Fibroblast of lung (primary cell): Measurements from ENCODE around the gene RPL39L. TPM values are rescaled to one million over a fixed set of nuclear protein-coding genes. Genes with fewer than 3 reads are reported as not detected.

ENCODE experiments used
- DNase-seq, 2 donors: peaks; one replicate each; pipeline versions ENCODE4 v3.0.0 to v3.0.0-alpha.2; 2010; ENCODE audit warnings: low read depth in 2 of 2
- H2AFZ ChIP-seq: 2 replicates; pipeline ENCODE4 v1.5.1; 2012; ENCODE audit warnings: low read length, control low read depth, inconsistent platforms
- H3K27ac ChIP-seq: 2 replicates; pipeline ENCODE4 v1.5.1; 2011; ENCODE audit warnings: low read length, control low read depth; ENCODE audit not compliant: insufficient read depth
- H3K27me3 ChIP-seq: 2 replicates; pipeline ENCODE4 v1.5.1; 2011; ENCODE audit warnings: mild to moderate bottlenecking, low read length; ENCODE audit not compliant: control insufficient read depth, insufficient read depth
- H3K36me3 ChIP-seq: 2 replicates; pipeline ENCODE4 v1.5.1; 2011; ENCODE audit warnings: low read length; ENCODE audit not compliant: control insufficient read depth, insufficient read depth
- H3K4me1 ChIP-seq: 2 replicates; pipeline ENCODE4 v1.5.1; 2011; ENCODE audit warnings: low read length; ENCODE audit not compliant: control insufficient read depth, insufficient read depth; ENCODE audit errors: extremely low read depth
- H3K4me2 ChIP-seq: 2 replicates; pipeline ENCODE4 v1.5.1; 2011; ENCODE audit warnings: low read length, control low read depth; ENCODE audit not compliant: insufficient read depth; ENCODE audit errors: extremely low read depth
- H3K4me3 ChIP-seq, 4 experiments: fragments of 200-600 bp in 1 of 4; sonication (generic) in 1 of 4; replicated peaks in 1 of 4; 2 replicates each; pipeline ENCODE4 v1.5.1; 2011 to 2016; ENCODE audit warnings: low read length in 4 of 4, low read depth in 3 of 4, mild to moderate bottlenecking in 3 of 4, control low read depth in 2 of 4, inconsistent platforms in 1 of 4, mixed read lengths in 1 of 4; ENCODE audit not compliant: insufficient read depth in 1 of 4; ENCODE audit errors: control extremely low read depth in 1 of 4
- H3K79me2 ChIP-seq: 2 replicates; pipeline ENCODE4 v1.5.1; 2012; ENCODE audit warnings: mild to moderate bottlenecking, low read length, inconsistent platforms; ENCODE audit not compliant: control insufficient read depth, insufficient read depth
- H3K9ac ChIP-seq: 2 replicates; pipeline ENCODE4 v1.5.1; 2011; ENCODE audit warnings: mild to moderate bottlenecking, low read length, control low read depth; ENCODE audit not compliant: insufficient read depth
- H3K9me3 ChIP-seq: 2 replicates; pipeline ENCODE4 v1.5.1; 2012; ENCODE audit warnings: low read depth, low read length; ENCODE audit not compliant: control insufficient read depth, insufficient read depth
- H4K20me1 ChIP-seq: 2 replicates; pipeline ENCODE4 v1.5.1; 2011; ENCODE audit warnings: low read length; ENCODE audit not compliant: control insufficient read depth, insufficient read depth; ENCODE audit errors: extremely low read depth
- CTCF ChIP-seq, 2 donors: IDR thresholded peaks in 1 of 2; conservative IDR thresholded peaks in 1 of 2; 1 replicate in 1 of 2; 2 replicates in 1 of 2; pipeline ENCODE4 v1.5.1; 2011 to 2012; ENCODE audit warnings: low read length in 2 of 2, control low read depth in 1 of 2, inconsistent platforms in 1 of 2, low read depth in 1 of 2, mild to moderate bottlenecking in 1 of 2
- EZH2 ChIP-seq: IDR thresholded peaks from 2 replicates; pipeline ENCODE4 v1.5.1; 2012; ENCODE audit warnings: low read length, control low read depth, mild to moderate bottlenecking; ENCODE audit errors: missing control alignments
- polyA plus RNA-seq, 2 donors: library from polyadenylated mRNA; depleted of rRNA in 1 of 2; stranded (reverse) in 1 of 2; unstranded in 1 of 2; fragments of >200 nt; gene quantifications; 2 replicates each; pipeline ENCODE4 v1.2.1, GENCODE V29; 2011 to 2012; ENCODE audit warnings: missing spikeins in 1 of 2
- total RNA-seq: library from RNA; depleted of rRNA; stranded (reverse); fragments of >200 nt; gene quantifications from 2 replicates; pipeline ENCODE4 v1.2.1, GENCODE V29; 2014

The RPL39L gene
- total and polyA plus RNA-seq, 2 donors (not counting 1 experiment from before 2014, with no cell fraction given), result 8.4 to 26.6 TPM

GRCh38 chr3:187145149-187145895, 6.0 kb upstream of the RPL39L start:
- no peaks in the 10 kb centered on the region for H3K4me1 ChIP-seq
- TF ChIP-seq EZH2 (no peak), CTCF (conservative IDR thresholded peaks at IDR 0.05 in 1 of 2, IDR thresholded peaks at IDR 0.05 in 1 of 2; ENCODE audit: low read depth in 1 of 2, low read length in 2 of 2) (no peak)
- no peaks in the 10 kb centered on the region for H3K79me2 ChIP-seq
- no peaks in the 10 kb centered on the region for H4K20me1 ChIP-seq
- H3K4me3 ChIP-seq, result no peak overlapping the region
- H3K9ac ChIP-seq, result no peak overlapping the region
- no peak overlapping the region for H3K27ac ChIP-seq
- H3K9me3 ChIP-seq, result no peaks in the 10 kb centered on the region
- H3K4me2 ChIP-seq, result no peak overlapping the region
- no peak overlapping the region for H2AFZ ChIP-seq
- no peaks in the 10 kb centered on the region for H3K36me3 ChIP-seq
- DNase-seq, result no peak
- H3K27me3 ChIP-seq, result no peaks in the 10 kb centered on the region

DNA sequence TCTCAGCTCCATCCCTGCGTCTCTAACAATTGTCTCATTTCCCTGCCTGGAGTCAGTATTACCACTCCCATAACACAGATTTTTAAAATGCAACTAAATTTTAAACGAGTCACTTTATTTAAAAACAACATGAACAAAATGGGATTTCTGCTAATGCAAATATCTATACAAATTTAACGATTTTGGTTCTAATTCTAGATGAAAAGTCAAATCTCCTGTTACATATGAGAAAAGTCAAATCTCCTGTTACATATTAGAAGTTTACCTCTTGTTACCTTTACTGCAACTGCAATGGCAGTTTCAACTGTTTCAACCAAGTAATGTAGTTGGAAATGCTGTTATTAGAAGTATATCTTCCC, 578 bp upstream of the RPL39L start:
- TF ChIP-seq CTCF (conservative IDR thresholded peaks at IDR 0.05 in 1 of 2, IDR thresholded peaks at IDR 0.05 in 1 of 2; ENCODE audit: low read depth in 1 of 2, low read length in 2 of 2), result no peak
- Histone ChIP-seq H3K4me1 (no peaks in the 10 kb centered on the region), H3K27ac (no peak overlapping the region), H3K9ac (no peak overlapping the region), H3K4me2 (peak overlapping the region; percentile 74), H3K79me2 (no peaks in the 10 kb centered on the region), H3K4me3 (peak overlapping the region; percentile 36 to 74 (median 72)), H4K20me1 (no peaks in the 10 kb centered on the region), H3K9me3 (no peaks in the 10 kb centered on the region), H2AFZ (peak overlapping the region; percentile 95), H3K36me3 (no peaks in the 10 kb centered on the region), H3K27me3 (no peaks in the 10 kb centered on the region)
- no peak for DNase-seq

DNA sequence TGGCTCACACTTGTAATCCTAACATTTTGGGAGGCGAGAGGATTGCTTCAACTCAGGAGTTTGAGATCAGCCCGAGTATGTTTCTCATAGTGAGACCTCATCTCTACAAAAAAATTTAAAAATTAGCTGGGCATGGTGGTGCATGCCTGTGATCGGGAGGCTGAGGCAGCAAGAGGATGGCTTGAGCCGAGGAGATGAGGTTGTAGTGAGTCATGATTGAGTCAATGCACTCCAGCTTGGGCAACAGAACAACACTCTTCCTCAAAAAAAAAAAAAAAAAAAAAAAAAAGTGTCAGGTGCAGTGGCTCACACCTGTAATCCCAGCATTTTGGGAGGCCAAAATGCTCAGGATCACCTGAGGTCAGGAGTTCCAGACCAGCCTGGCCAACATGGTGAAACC, 2.4 kb downstream of the RPL39L start:
- H3K4me3 ChIP-seq, result no peak overlapping the region
- no peak overlapping the region for H3K4me2 ChIP-seq
- no peaks in the 10 kb centered on the region for H3K9me3 ChIP-seq
- no peaks in the 10 kb centered on the region for H3K27me3 ChIP-seq
- no peak for TF ChIP-seq EZH2
- no peak for TF ChIP-seq CTCF (conservative IDR thresholded peaks at IDR 0.05 in 1 of 2, IDR thresholded peaks at IDR 0.05 in 1 of 2; ENCODE audit: low read depth in 1 of 2, low read length in 2 of 2)
- H3K9ac ChIP-seq, result no peak overlapping the region
- H3K36me3 ChIP-seq, result no peaks in the 10 kb centered on the region
- no peaks in the 10 kb centered on the region for H4K20me1 ChIP-seq
- H3K27ac ChIP-seq, result no peak overlapping the region
- no peaks in the 10 kb centered on the region for H3K4me1 ChIP-seq
- H2AFZ ChIP-seq, result no peak overlapping the region
- DNase-seq, result peak; percentile 27 to 65
- H3K79me2 ChIP-seq, result no peaks in the 10 kb centered on the region
